Measurements from ENCODE around the gene CALU.
A peak's percentile ranks its signal among the peaks of the same experiment; 100 is the strongest.

Gene CALU

DNA sequence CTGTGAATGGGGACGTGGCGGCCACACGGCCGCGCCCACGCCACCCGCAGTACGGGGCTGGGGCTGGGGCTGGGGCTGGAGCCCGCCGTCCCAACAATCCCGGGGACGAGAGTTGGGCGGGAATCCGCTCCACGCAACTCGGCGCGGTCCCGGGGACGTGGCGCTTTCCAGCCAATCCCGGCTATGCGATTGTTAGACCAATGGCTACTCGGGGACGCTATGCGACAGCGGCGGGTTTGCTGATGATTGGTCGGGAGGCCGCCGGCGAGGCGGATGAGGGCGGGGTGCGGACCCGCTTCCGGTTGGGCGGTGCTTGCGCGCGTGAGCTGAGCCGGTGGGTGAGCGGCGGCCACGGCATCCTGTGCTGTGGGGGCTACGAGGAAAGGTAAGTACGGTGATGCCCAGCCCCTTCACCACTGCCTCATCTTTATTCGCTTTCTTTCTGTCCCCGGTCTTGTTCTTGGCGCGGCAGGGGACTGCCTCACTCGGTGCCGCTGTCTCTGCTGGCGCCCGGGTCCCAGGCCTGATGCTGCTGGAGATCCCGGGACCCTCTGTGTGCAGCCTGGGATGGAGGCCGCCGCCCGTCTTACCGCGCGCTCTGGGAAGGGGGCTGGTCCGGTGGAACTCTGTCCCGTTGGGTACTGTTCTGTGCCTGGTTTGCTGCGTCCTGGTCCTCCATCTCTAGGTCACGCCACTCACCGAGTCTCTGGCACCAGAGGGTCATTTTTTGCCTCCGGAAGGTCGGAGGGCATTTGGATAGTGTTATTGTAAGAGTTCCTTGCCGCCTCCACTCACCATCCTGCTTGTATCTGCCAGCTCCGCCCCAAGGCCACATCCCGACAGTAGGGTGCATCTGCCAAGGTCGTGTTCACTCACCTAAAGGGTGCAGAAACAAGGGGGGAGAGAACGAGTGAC lies at the start of gene CALU:
TSS of gene CALU (plus strand) at position 312 of the 915 bp plus-strand sequence. CDS start 9,225 bp downstream, outside the sequence.
- DNase-seq, result peak; percentile 97

DNA sequence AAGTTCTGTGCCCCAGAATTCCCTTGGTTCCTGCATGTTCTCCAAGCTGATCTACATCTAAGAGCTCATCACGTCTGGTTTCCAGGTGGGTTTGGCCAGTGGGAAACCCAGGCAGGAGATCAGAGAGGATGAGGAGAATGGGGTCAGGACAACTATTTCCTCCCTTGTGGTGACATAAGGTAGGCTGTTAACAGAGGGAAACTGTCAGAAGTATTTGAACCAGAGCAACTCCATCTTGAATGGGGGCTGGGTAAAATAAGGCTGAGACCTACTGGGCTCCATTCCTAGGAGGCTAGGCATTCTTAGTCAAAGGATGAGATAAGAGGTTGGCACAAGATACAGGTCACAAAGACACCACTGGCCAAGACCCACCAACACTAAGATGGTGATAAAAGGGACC lies 47.9 kb upstream of the CALU start:
- DNase-seq, result no peak

DNA sequence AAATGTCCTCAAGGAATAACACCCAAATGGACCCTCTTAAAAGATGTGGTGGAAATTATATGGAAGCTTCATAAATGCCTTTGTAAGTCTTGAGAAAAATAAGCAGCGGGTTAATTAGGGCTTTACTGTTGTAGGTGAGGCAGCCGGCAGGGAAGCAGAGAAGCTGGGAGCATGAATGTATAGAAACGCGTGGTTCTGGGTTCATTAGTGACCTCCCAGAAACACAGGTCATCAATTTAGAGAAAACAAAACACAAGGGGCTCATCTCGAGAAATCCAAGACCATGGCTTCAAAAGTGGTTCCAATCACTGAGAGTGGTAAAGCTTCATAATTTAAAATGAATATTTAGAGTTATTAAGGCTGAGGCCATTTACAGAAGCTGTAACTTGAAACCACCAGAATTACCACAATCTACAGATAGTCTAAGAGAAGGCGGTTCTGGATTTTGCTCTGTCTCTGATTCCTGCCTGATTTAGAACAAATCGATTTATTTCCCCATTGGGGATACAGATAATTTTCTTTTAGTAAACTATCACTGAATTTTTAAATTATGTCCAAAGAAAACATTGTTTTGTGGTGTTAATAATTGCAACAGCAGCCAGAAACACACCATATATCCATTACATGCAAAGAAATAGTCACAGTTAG lies 46.4 kb upstream of the CALU start:
- no peak for DNase-seq

DNA sequence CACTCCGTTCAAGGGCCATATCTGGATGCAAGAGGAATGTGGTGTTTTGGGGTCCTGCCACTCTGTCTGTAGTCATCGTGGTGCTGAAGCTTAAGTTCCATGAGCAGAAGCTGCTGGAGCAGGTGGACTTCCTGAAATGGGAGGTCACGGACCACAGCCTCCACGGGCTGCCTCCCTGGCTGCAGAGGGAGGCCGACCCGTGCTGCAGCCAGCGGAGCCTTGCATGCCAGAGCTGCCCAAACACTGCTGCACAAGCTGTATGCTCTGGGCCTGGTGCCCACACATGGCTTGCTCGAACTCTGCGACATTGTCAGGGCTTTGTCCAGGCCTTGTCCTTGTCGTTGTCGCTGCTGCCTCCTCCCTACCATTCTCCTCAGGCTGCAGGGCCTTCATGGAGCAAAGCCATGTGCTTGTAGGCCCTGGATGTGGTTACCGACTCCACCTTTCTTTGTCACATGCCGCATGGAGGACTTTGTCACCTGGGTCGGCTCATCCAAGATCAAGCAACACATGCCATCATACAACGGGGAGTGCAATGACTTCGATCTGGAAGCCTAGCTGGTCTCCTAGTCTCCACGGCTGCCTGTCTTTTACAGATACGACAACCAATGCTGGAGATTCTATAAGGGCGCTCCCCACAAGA lies 45.7 kb upstream of the CALU start:
- DNase-seq, result no peak

DNA sequence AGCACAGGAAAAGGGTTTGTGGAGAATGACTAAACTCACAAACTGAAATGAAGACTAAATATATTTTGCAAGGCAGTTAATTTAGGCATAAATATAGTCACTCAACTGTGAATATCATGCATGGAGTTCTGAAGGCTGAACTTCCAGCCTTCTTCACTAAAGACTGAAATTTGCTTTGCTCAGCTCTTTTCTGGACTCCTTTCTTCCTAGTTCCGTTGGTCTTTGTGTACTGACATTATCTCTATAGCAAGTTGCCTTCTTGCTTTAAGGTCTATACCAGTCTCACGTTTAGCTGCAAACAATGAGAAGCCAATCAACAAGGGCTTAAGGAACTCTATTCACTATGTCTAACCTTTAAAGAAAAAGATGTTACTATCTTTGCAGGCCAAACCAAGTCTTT lies 44.4 kb upstream of the CALU start:
- DNase-seq, result no peak

DNA sequence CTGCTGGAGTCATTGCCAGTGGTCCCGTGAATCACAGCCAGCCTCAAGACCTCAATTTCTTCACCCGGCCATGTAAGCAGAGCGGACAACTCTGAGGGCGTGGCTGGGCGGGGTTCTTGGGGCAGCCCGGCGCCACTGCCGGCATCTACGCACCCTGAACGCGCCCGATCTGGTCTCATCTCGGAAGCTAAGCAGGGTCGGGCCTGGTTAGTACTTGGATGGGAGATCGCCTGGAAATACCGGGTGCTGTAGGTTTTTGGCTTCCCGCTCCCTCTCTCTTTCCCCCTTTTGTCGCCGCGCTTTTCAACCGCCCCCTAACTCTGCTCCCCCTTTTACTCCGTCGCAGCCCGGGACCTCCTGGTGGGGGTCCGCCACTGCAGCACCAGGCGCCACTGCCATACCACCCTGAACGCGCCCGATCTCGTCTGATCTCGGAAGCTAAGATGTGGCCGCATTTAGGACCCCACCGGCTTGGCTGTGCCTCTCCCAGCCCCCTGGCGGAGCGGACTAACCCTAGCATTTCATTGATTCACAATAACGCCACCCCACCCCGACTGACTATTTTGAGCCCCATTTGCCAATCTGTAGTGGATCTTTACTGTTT lies 41.8 kb upstream of the CALU start:
- peak; percentile 13 for DNase-seq

DNA sequence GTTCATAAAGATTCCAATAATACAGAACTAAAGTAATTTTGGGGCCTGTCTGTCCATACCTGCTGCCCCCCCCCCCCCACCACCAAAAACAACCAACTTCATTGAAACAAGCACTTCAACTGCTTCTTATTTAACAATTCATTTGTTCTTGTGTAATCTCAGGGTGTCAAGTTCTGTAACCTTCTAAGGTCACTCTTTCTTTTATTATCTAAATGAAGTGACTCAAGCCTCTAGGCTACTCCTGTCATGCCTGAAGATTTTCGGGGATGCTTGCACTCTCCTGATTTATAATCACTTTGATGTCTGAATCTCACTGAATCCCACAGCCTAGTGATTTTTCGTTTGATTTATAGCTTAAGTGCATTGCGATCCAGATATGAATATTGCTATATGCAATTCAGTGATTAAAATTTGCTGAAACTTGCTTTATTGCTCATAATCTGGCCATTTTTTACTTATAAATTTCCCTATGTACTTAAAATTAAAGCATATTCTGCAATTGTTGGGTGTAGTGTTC lies 39.9 kb upstream of the CALU start:
- DNase-seq, result no peak

DNA sequence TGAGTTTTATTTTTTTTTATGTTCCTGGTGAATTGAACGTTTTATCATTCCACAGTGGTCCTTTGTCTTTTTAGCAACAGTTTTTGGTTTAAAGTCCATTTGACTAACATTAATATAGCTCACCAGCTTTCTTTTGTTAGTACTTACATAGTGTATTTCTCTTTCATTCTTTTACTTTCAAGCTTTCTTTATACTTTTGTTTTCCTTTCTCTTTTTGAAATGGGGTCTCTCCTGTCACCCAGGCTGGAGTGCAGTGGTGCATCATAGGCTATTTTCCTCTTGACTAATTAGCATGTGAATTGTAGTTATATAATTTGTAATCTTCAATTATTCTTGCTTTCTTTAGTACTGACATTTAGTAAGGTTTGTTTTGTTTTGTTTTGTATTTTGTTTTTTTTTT lies 39.3 kb upstream of the CALU start:
- DNase-seq, result no peak

DNA sequence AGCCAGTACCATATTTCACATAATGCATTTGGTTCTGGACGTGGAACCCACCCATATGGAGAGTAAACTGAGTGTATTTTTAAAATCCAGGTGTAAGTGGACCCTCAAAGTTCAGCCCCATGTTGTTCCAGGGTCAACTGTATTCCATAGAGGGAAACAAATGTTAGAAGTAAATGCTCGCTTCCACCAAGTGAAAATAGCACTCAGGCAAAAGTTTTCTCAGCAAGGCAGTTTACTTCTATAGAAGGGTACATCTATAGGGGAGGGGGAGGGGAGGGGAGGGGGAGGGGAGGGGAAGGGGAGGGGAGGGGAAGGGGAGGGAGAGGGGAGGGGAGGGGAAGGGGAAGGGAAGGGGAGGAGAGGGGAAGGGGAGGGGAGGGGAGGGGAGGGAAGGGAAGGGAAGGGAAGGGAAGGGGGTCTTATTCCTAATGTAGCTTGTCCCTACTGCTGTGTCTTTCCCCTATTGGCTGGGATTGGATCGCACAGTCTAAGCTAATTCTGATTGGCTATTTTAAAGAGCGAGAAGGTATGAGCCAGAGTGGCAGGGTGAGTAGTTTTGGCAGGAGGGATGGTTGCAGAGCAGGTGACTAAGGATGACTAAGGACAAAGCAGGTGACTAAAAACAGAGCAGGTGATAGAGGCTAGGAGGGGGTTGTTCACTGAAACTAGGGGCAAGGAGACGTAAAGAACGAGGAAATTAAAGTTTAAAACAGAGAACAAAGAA lies 37.9 kb upstream of the CALU start:
- no peak for DNase-seq

DNA sequence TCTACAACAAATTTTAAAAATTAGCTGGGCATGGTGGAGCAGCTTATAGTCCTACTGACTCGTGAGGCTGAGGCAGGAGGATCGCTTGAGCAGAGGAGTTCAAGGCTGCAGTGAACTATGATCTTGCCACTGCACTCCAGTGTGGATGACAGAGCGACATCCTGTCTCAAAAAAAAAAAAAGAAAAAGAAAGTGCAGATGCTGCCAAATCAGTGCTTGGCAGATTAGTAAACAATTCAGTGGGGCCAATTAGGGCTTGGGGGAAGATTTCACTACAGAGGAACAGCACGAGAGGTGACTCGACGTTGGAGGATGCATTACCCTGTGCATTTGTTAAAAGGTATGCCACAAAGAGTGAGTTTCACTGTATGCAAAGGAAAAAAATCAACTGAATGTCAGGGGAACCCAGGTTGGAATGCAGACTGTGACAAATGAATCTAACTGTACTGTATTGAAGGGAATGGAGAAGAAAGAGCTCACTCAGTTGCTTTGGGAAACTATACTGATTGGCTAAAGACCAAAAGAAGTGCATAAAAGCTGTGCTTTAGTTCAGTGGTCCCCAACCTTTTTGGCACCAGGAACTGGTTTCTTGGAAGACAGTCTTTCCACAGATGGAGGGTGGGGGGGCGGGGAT lies 35.4 kb upstream of the CALU start:
- no peak for DNase-seq

DNA sequence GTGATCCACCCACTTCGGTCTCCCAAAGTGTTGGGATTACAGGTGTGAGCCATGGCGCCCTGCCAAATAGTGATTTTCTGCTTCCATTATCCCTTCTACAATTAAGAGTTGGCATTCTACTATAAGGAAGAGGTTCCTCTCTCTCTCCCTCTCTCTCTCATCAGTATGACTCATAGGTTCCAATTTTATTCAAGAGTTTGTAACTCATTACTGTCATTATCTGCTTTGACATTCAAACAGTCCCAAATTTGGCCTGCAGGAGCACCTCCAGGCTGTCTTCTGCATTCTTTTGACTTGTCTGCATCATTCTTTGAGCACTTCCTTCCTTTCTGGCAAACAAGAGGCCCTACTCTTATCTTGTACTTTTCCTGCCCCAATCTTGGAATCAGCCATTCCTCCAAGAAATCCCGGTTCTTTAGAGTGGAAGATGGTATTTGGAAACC lies 33.2 kb upstream of the CALU start:
- DNase-seq, result no peak

DNA sequence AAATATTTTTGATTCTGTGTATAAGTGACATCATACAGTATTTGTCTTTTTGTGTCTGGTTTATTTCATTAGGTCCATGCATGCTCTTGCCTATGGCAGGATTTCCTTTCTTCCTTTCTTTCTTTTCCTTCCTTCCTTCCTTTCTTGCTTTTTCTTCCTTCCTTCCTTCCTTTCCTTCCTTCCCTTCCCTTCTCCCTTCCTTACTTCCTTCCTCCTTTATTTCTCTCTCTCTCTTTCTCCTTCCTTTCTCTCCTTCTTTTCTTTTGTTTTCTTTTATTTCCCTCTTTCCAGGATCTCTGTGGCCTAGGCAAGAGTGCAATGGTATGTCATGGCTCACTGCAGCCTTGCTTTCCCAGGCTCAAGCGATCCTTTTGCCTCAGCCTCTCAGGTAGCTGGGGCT lies 31.4 kb upstream of the CALU start:
- DNase-seq, result no peak

DNA sequence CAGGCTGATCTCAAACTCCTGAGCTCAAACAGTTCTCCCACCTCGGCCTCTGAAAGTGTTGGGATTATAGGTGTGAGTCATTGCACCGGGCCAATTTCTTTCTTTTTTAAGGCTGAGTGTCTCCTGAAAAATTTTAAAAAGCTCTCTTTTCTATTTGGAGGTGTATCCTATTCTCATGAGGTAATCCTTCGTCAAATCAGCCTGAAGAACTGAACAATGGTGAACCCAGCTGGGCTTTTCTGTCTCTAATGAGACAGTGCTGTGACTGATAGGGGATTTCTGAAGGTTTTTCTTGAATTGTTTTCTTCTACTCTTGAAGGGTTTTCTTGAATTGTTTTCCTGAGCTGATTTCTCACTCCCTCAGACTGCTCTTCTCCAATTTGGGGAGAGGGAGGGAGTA lies 30.9 kb upstream of the CALU start:
- no peak for DNase-seq

DNA sequence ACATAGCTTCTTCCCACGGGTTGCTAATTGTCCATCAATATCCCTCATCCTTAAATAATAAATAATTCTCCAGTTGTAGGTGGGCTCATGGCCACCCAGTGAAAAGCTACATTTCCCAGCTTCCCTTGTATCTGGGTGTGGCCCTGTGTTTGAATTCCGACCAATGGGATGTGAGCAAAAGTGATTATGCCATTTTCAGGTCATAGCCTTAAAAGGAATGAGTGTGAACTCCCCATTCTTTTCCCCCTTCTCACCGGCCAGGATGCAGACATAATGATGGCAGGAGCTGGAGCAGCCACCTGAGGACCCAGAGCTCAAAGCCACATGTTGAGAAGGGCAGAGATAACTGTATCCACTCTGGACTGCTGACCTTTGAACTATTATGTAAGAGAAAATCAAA lies 30.3 kb upstream of the CALU start:
- DNase-seq, result no peak

DNA sequence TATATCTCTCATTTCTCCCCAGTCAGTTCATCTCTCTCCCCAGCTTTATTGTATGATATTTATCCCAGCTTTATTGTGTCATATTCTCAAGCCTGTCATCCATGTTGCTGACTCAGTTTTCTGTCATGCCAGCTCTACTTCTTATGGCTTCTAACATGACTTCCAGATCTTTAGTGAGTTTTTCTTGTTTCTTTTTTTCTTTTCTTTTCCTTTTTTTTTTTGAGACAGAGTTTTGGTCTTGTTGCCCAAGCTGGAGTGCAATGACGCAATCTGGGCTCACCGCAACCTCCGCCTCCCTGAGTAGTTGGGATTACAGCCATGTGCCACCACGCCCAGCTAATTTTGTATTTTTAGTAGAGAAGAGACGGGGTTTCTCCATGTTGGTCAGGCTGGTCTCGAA lies 28.7 kb upstream of the CALU start:
- no peak for DNase-seq

DNA sequence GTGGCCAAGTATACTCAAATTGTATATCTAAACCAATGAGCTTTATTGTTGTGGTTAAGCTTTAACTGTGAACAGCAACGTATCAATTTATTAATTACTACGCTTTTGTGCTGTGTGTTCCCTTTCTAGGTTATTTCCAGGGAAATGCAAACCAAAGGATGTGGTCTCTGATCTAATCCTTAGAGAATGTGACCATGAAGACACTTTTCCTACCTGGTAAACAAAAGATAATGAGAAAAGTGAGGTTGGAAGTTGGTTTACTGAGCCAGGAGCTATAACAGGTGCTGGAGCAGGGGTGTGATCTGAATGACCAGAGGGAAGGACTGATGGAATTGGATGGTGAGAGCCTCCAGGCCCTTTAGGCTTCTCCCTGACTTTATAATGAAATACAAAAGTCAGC lies 25.4 kb upstream of the CALU start:
- DNase-seq, result no peak

DNA sequence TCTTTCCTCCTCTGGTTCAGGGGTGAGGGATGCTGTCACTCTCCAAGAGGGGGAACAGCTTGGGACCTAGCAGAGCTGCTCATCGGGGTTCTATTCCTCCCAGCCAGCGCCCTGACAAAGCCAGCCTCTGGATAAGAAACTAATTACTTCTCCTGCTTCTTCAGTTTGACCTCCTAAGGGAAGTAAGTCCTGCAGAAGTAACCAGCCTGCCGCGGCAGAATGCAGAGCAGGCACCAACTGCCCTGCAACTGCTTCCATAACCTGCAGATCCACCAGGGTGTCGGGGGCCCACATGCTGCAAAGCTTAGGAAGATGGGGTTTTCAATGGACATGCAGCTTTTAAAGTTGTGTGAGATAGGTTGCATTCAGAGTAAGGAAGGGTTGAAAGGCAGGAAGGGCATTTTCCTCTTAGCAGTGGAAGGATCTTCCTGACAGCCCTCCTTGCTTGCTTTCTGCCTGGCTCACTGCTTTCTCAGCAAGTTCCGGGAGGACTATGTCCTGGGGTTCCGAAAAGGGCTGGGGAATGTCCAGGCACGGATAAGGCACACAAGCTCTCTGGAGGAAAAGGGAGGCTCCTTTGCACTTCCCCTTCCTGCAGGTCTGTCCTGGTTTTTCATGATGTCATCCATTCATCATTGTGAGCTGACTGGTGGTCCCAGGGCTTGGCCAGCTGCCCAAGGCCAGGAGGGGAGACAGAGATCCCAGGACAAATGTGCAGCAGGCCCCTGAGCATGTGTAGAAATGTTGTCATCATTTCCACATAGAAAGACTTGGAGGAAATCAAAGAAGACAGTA lies 24.3 kb upstream of the CALU start:
- no peak for DNase-seq

DNA sequence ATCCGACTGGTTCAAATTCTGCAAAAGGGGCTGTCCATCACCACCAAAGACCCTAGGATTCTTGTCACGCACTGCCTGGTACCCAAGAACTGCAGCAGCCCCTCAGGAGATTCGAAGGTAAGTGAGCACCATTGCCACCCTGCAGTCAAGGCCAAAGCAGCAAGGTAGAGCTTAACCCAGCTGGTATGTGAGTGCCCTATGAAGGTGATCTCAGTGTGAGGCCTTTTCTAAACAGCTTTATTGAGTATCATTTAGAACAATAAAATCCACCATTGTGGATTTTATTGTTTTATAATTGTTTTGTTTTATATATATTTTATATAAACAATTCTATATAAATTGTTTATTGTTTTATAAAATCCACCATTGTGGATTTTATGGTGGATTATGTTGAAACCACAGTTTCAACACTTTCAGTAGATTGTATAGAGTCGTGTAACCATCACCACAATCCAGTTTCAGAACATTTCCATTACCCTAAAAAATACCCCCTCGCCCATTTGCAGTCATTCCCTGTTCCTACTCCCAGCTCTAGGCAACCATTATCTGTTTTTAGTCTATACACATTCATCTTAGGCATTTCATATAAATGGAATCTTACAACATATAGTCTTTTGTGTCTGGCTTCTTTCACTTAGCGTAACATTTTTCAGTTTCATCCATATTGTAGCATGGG lies 20.1 kb upstream of the CALU start:
- no peak for DNase-seq

DNA sequence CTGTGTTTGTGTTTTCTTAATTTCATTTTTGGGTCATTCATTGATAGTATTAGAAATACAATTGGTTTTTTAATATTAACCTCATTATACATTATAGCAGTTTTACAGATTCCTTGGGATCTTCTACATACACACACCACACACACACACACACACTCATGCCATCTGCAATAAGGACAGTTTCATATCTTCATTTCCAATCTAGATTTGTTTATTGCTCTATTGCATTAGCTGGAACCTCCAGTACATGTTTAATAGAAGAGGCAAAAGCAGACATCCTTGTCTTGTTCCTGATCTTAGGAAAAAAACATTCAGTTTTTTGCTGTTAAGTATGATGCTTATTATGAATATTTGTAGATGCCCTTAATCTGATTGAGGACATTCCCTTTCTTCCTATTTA lies 17.8 kb upstream of the CALU start:
- no peak for DNase-seq

DNA sequence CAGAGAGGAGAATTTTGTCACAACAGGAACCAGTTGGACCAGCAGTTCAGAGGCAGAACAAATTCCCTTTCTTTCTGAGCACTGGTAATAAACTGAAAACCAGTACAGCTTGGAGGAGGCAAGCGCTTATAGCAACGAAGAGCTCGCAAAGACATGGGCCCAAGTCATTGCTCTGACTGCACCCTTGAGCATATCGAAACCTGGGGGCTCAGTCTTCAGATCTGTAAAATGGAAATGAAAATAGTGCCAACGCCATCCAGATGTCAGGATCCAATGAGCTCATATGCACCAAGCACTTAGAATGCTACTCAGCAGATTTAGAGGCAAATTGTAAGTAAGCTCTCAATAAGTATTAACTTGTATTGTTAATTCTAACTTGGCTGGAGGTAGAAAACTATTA lies 14.4 kb upstream of the CALU start:
- no peak for DNase-seq

DNA sequence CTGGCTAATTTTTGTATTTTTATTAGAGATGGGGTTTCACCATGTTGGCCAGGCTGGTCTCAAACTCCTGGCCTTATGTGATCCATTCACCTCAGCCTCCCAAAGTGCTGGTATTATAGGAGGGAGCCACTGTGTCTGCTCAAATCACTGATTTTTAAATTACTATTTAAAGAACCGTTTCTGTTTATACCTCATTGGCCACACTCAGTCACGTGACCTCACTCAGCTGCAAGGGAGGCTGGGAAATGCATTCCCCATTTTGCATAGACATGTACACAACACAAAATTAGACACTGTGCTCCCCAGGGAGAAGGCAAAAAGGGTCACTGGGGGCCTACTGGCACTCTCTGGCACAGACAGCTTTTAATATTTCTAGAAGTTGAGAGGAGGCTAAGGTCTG lies 13.6 kb upstream of the CALU start:
- no peak for DNase-seq
